GM12891 (cell line): ENCODE measurements around the gene PCNX4.
A peak's percentile ranks its signal among the peaks of the same experiment; 100 is the strongest.

Source experiments
- DNase-seq: peaks from one replicate; pipeline ENCODE4 v3.0.0; 2011; ENCODE audit warnings: low spot score; ENCODE audit not compliant: insufficient read length
- FAIRE-seq: peaks from 2 replicates; lab custom pipeline; 2011; peaks lifted over from hg19 to GRCh38; lab: Jason Lieb, UNC
- PAX5 ChIP-seq: IDR thresholded peaks from 2 replicates; pipeline ENCODE4 v1.6.1; 2011; ENCODE audit warnings: low read length, moderate library complexity, mild to moderate bottlenecking; ENCODE audit not compliant: insufficient read depth, severe bottlenecking
- POLR2A ChIP-seq: IDR thresholded peaks from 2 replicates; pipeline ENCODE4 v1.6.1; 2011; ENCODE audit warnings: low read depth, low read length, control low read depth
- POLR2AphosphoS5 ChIP-seq: IDR thresholded peaks from 2 replicates; pipeline ENCODE4 v1.6.1; 2011; ENCODE audit warnings: low read depth, low read length, control low read depth
- POU2F2 ChIP-seq: IDR thresholded peaks from 2 replicates; pipeline ENCODE4 v1.6.1; 2011; ENCODE audit warnings: low read depth, mild to moderate bottlenecking, control low read depth, low read length, moderate library complexity
- SPI1 ChIP-seq: IDR thresholded peaks from 2 replicates; pipeline ENCODE4 v1.6.1; 2011; ENCODE audit warnings: low read depth, low read length, control low read depth
- TAF1 ChIP-seq: IDR thresholded peaks from 2 replicates; pipeline ENCODE4 v1.6.1; 2011; ENCODE audit warnings: low read depth, low read length, control low read depth

The PCNX4 gene

DNA sequence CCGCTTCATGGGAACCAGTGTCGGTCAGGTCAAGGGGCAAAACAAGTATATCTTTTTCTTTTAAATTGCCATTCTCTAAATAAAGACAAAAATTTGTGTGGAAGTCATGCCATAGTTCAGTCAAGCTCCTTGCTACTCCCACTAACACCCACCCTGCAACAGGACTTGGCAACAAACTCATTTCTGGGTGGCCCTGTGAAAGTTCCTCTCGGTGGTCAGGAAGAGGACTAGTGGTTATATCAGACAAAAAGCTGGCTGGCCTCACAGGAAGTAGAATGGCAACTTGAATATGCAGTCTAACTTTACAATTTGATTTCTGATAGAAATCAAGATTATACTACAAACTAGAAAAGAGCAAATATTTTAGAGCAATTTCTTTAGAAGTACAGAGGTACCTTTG is 62.3 kb downstream of the PCNX4 start:
- TF ChIP-seq TAF1 (no peak), PAX5 (no peak), POLR2A (no peak), POU2F2 (no peak), SPI1 (no peak), POLR2AphosphoS5 (no peak)
- no peak for FAIRE-seq
- no peak for DNase-seq

DNA sequence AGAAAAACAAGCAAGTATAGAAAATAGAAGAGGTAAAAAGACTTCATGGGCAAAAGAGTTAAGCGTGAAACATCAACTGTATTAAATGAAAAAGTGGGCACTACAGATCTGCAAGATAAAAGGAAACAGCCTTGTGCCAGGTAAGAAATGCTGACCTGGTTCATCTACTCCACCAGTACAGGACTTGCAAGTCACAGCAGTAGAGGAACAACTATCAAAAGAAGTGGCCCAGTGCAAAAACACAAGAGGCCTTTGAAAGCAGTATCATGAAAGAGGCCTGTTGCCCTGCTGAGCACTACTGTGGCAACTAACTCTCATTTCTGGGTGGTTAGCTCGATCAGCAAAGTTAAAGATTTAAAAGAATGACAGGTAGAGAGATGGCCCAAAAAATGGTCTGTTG is 62.9 kb downstream of the PCNX4 start:
- FAIRE-seq = no peak
- no peak for TF ChIP-seq TAF1
- TF ChIP-seq SPI1 = no peak
- no peak for TF ChIP-seq PAX5
- TF ChIP-seq POU2F2 = no peak
- TF ChIP-seq POLR2A = no peak
- TF ChIP-seq POLR2AphosphoS5 = no peak
- no peak for DNase-seq

DNA sequence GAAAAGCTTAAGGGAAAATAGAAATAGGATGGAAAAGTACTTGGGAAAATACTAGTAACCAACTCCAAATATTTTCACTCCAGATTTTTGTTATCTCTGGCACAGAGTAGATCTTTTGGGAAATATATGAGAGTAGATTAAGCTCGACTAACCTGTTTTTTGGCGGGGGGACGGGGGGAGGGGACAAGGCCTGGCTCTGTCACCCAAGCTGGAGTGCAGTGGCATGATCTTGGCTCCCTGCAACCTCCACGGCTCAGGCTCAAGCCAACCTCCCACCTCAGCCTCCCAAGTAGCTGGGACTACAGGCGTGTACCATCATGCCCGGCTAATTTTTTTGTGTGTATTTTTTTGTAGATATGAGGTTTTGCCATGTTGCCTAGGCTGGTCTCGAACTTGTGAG is 68.7 kb downstream of the PCNX4 start:
- FAIRE-seq = no peak
- TF ChIP-seq SPI1 (no peak), POLR2A (no peak), PAX5 (no peak), POLR2AphosphoS5 (no peak), TAF1 (no peak), POU2F2 (no peak)
- DNase-seq = no peak

DNA sequence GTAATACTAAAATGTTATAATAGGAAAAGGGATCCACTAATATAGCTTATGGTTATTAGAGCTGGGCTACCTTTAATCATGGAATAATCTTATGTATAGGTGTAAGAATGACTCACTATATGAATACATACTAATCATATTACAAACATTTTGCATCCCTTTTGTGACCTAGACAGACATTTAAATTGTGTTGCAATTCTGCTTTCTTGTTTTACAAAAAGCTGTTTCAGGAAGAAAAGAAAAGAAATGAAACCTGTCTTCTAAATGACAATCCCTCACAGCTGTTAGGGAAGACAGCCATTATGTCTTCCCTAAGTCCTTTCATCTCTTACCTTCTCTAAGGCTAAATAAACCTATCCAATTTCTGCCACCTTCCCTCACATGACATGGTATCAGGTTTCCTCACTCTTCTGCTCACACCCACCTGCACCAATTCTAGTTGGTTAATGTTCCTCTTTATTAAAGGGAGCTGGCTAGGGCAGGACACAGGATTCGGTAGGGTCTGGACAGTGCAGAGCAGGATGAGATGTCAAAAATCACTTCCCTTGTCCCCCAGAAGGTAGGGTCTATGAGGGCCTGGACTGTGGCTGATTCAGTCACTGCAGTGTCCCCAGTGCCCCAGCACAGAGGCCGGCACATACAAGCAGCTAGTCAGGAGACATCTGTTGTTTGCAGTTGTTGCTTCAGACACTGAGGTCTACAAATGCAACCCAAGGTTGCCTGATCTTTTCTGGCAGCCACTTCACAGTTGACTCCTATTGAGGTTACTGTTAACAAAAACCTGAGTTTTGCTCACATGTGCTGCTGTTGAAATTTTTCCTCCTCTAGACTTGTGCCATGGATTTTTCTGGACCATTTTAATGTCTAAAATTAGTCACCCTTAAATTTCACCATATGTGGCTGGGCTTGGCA is 69.7 kb downstream of the PCNX4 start:
- TF ChIP-seq TAF1 (no peak), SPI1 (no peak), POLR2A (no peak), POU2F2 (no peak), POLR2AphosphoS5 (no peak), PAX5 (no peak)
- DNase-seq (no peak), FAIRE-seq (peak; percentile 20)

DNA sequence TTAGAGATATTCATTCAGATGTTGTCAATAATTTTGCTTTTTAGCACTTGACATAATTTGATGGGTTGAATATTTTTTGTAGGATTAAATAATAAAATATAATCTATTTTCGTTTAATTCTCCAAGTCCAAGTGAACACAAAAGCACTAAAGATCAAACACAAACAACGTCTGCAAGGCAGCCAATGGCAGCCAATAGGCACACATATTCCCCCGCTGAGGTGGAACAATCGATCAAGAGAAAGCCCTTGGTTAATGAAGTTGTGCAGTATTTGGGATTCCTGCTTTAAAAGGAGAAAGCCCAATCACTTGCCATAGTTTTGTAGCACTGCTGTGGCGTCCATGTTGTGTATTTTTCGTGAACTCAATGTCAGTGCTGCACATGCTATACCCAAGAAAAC is 72.0 kb downstream of the PCNX4 start:
- no peak for TF ChIP-seq POLR2AphosphoS5
- TF ChIP-seq PAX5 = no peak
- no peak for TF ChIP-seq TAF1
- no peak for TF ChIP-seq POLR2A
- TF ChIP-seq POU2F2 = no peak
- no peak for TF ChIP-seq SPI1
- no peak for DNase-seq
- FAIRE-seq = no peak

DNA sequence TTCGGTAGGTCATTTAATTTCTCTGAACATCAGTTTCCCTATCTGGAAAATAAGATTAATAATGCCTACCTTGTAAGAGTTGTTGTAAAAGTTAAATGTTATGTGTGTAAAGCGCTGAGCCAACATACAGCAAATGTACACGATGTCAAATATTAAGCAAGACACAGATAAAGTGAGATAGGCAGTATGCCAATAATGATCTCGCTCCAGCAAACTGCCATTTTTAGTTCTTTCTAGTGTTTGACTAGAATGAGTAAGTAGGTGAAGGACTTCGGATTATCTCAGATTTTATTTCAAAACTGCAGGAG is 72.6 kb downstream of the PCNX4 start:
- peak; percentile 84 for FAIRE-seq
- no peak for DNase-seq
- TF ChIP-seq SPI1 = no peak
- no peak for TF ChIP-seq POLR2AphosphoS5
- no peak for TF ChIP-seq POU2F2
- no peak for TF ChIP-seq TAF1
- TF ChIP-seq POLR2A = no peak
- no peak for TF ChIP-seq PAX5

DNA sequence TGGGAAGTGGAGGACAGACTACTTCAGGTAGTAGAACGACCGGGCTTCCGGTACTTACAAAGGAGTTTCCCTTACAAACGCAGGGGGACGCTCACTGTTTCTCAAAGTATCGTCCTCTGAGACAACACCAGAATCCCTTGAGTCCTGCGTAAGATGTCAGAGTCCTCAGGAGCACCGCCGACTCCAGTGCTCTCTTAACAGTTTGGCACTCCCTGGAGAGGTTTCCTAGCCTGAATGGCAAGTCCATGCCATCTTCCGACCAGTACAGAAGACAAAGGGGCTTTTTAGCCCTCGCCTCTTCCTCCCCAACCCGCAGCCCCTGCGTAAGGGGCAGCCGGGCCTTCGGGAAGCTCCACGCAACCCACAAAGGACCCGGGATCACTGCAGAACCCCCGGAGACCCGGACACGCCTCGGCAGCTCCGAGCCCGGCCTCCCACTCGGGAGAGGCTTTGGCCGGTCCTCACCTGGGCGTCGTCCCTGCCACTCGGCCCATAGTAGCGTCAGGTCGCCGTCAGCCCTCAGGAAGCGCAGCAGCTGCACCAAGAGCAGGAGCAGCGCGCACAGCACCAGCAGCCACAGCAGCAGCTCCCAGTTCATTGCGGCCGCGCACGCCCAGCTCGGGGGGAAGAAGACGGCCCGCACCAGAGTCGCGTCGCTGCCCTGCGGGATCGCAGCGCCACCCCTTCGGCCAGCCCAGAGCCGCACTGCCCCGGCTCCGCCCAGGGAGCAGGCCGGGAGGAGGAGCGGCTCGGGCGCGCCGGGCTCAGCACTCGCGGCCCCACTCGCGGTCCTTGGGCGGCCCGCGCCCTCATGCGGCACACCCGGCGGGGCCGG is 73.2 kb downstream of the PCNX4 start, which contains the start of gene DHRS7:
Gene DHRS7 (minus strand): TSS at position 687 of the 835 bp plus-strand sequence. CDS start 89 bp downstream, at position 598.
- FAIRE-seq = peak; percentile 92

DNA sequence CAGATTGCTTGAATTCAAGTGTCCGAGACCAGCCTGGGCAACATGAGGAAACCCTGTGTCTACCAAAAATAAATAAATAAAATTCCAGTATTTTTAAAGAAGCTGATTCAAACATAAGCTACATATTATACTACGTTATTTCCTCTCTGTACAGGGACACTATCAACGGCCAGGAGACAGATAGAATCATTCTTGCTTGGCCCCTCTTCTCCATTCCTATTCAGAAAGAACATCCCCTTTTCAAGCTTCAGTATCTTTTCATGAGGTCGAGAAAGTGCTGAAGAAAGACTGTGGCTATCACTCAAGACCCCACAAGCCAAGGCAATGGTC is 73.8 kb downstream of the PCNX4 start:
- DNase-seq (no peak), FAIRE-seq (no peak)
- TF ChIP-seq PAX5 = no peak

More for the DNA sequence above, 73.2 kb downstream of the PCNX4 start, which contains the start of gene DHRS7:
- no peak for TF ChIP-seq SPI1
- TF ChIP-seq POU2F2 = peak; percentile 39; the same call in 1 of the 2 replicates
- TF ChIP-seq TAF1 = peak; percentile 32
- TF ChIP-seq POLR2AphosphoS5 = peak; percentile 73
- TF ChIP-seq PAX5 = no peak
- peak; percentile 51 for TF ChIP-seq POLR2A
- DNase-seq = peak; percentile 65

DNA sequence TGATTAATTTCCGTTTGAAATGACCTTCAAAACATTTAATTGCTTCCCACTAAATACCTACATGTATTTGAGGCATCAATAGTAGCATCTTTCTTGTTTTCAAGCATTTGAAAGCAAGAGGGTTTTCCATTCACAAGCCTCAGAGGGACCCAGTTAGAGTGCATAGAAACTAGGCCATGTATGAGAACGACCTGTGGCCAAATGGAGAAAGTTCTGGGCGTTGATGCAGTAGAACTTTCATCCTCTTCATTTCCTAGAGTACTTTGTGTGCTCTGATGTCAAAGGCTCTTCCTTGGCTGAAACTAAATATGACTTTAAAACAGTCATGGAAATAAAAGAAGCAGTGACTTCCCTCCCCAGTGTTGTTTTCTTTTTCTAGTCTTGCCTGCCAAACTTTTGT is 74.4 kb downstream of the PCNX4 start:
- DNase-seq (no peak), FAIRE-seq (peak; percentile 50)
- TF ChIP-seq SPI1 (no peak), TAF1 (no peak), POLR2A (no peak), PAX5 (no peak), POU2F2 (no peak), POLR2AphosphoS5 (no peak)
